Neural cell (in vitro differentiated cells): ENCODE data around the gene SIK3. TPM values are rescaled to one million over a fixed set of nuclear protein-coding genes. Genes with fewer than 3 reads are reported as not detected.

Experiments
- H2AFZ ChIP-seq: fragments of 200-600, 300-800 bp; sonication (generic), shearing (Covaris generic); 2 replicates; pipeline ENCODE4 v1.6.0; 2014; ENCODE audit warnings: low read depth, mild to moderate bottlenecking, antibody characterized with exemption, low read length, moderate library complexity
- H3F3A ChIP-seq: fragments of 200-600 bp; shearing (Covaris generic); 2 replicates; pipeline ENCODE4 v1.6.1; 2016; ENCODE audit warnings: mild to moderate bottlenecking, moderate library complexity, mixed read lengths, antibody characterized with exemption, low read length; ENCODE audit not compliant: insufficient read depth, poor library complexity, severe bottlenecking
- H3K27ac ChIP-seq: fragments of 200-600, 300-800 bp; sonication (generic), shearing (Covaris generic); 2 replicates; pipeline ENCODE4 v1.5.1; 2014; ENCODE audit warnings: mild to moderate bottlenecking, low read length, moderate library complexity
- H3K27me3 ChIP-seq: fragments of 300-800, 200-600 bp; sonication (generic), shearing (Covaris generic); 2 replicates; pipeline ENCODE4 v1.6.0; 2014; ENCODE audit warnings: mild to moderate bottlenecking, low read depth, low read length, moderate library complexity; ENCODE audit not compliant: insufficient read depth
- H3K36me3 ChIP-seq: fragments of 300-800, 200-600 bp; sonication (generic), shearing (Covaris generic); 2 replicates; pipeline ENCODE4 v1.5.1; 2014; ENCODE audit warnings: mild to moderate bottlenecking, antibody characterized with exemption, low read length, moderate library complexity; ENCODE audit not compliant: insufficient read depth
- H3K4me2 ChIP-seq: fragments of 300-800, 200-600 bp; sonication (generic), shearing (Covaris generic); 2 replicates; pipeline ENCODE4 v1.6.0; 2014; ENCODE audit warnings: mild to moderate bottlenecking, low read length
- H3K4me3 ChIP-seq: fragments of 300-800, 200-600 bp; sonication (generic), shearing (Covaris generic); 2 replicates; pipeline ENCODE4 v1.5.1; 2014; ENCODE audit warnings: mild to moderate bottlenecking, low read length, moderate library complexity
- H3K79me2 ChIP-seq: fragments of 200-600 bp; shearing (Covaris generic); replicated peaks from 2 replicates; pipeline ENCODE4 v1.6.0; 2014; ENCODE audit warnings: mild to moderate bottlenecking, low read length, moderate library complexity; ENCODE audit not compliant: insufficient read depth
- H3K9ac ChIP-seq: fragments of 300-800, 200-600 bp; sonication (generic), shearing (Covaris generic); 2 replicates; pipeline ENCODE4 v1.6.1; 2016; ENCODE audit warnings: mild to moderate bottlenecking, low read length, mixed read lengths
- H3K9me2 ChIP-seq: fragments of 200-600 bp; shearing (Covaris generic); 2 replicates; pipeline ENCODE4 v1.6.1; 2016; ENCODE audit warnings: mild to moderate bottlenecking, low read length, mixed read lengths; ENCODE audit not compliant: insufficient read depth
- H3K9me3 ChIP-seq: fragments of 200-600, 300-800 bp; sonication (generic), shearing (Covaris generic); 2 replicates; pipeline ENCODE4 v1.6.1; 2016; ENCODE audit warnings: mild to moderate bottlenecking, mixed run types, low read length, moderate library complexity, mixed read lengths
- H4K20me1 ChIP-seq: fragments of 200-600 bp; shearing (Covaris generic); 2 replicates; pipeline ENCODE4 v1.6.1; 2016; ENCODE audit warnings: mild to moderate bottlenecking, mixed run types; ENCODE audit not compliant: insufficient read depth
- CTCF ChIP-seq: fragments of 450-650 bp; IDR thresholded peaks from 2 replicates; pipeline ENCODE4 v1.5.1; 2014; ENCODE audit warnings: antibody characterized with exemption, mild to moderate bottlenecking, moderate library complexity; ENCODE audit not compliant: poor library complexity, severe bottlenecking
- EP300 ChIP-seq: fragments of 450-650 bp; conservative IDR thresholded peaks from 2 replicates; pipeline ENCODE4 v1.6.1; 2014; ENCODE audit warnings: antibody characterized with exemption, mild to moderate bottlenecking, moderate library complexity; ENCODE audit not compliant: poor library complexity, severe bottlenecking
- EZH2 ChIP-seq: fragments of 200-600, 300-800 bp; shearing (Covaris generic), sonication (generic); IDR thresholded peaks from 2 replicates; pipeline ENCODE4 v1.6.1; 2014; ENCODE audit warnings: antibody characterized with exemption, low read length, borderline replicate concordance, mild to moderate bottlenecking; ENCODE audit not compliant: insufficient read depth, poor library complexity, severe bottlenecking
- MXI1 ChIP-seq: fragments of 450-650 bp; conservative IDR thresholded peaks from 2 replicates; pipeline ENCODE4 v1.6.1; 2014; ENCODE audit warnings: antibody characterized with exemption, mild to moderate bottlenecking; ENCODE audit not compliant: poor library complexity, severe bottlenecking
- POLR2AphosphoS5 ChIP-seq: IDR thresholded peaks from 2 replicates; pipeline ENCODE4 v1.6.1; 2012
- RAD21 ChIP-seq: fragments of 450-650 bp; conservative IDR thresholded peaks from 2 replicates; pipeline ENCODE4 v1.6.1; 2014; ENCODE audit warnings: antibody characterized with exemption, mild to moderate bottlenecking, moderate library complexity
- REST ChIP-seq: IDR thresholded peaks from 2 replicates; pipeline ENCODE4 v1.6.1; 2012; ENCODE audit warnings: borderline replicate concordance
- SMC3 ChIP-seq: fragments of 450-650 bp; conservative IDR thresholded peaks from 2 replicates; pipeline ENCODE4 v1.6.1; 2014; ENCODE audit warnings: antibody characterized with exemption, mild to moderate bottlenecking, moderate library complexity; ENCODE audit not compliant: poor library complexity
- TAF1 ChIP-seq: IDR thresholded peaks from 2 replicates; pipeline ENCODE4 v1.6.1; 2012; ENCODE audit warnings: low read depth
- polyA plus RNA-seq: library from polyadenylated mRNA; depleted of rRNA; stranded (reverse); fragments of >200 nt; gene quantifications from 2 replicates; pipeline ENCODE4 v1.2.3, GENCODE V29; 2014

The SIK3 gene
- polyA plus RNA-seq, 1 donor from 2014 or later, result 11.2 TPM

- Histone ChIP-seq H3K36me3 (peaks cover 9% of the 10 kb centered on the region), H3K27ac (no peak overlapping the region), H2AFZ (no peak overlapping the region), H3K9me2 (no peaks in the 10 kb centered on the region), H3K9ac (no peak overlapping the region), H4K20me1 (no peaks in the 10 kb centered on the region), H3F3A (no peaks in the 10 kb centered on the region), H3K79me2 (no peaks in the 10 kb centered on the region), H3K4me2 (no peak overlapping the region), H3K4me3 (no peak overlapping the region), H3K9me3 (no peaks in the 10 kb centered on the region), H3K27me3 (no peaks in the 10 kb centered on the region)
- no peak for TF ChIP-seq RAD21
- no peak for TF ChIP-seq MXI1
- TF ChIP-seq SMC3, result no peak
- no peak for TF ChIP-seq EP300
- no peak for TF ChIP-seq EZH2
- no peak for TF ChIP-seq REST
- TF ChIP-seq CTCF, result no peak
- no peak for TF ChIP-seq TAF1
- TF ChIP-seq POLR2AphosphoS5, result no peak
Measured at GRCh38 chr11:116890607-116891006, 207.6 kb downstream of the SIK3 start.

- Histone ChIP-seq H3K79me2 (no peaks in the 10 kb centered on the region), H3K9me2 (no peaks in the 10 kb centered on the region), H4K20me1 (no peaks in the 10 kb centered on the region), H3K9ac (no peak overlapping the region), H3K27ac (no peak overlapping the region), H3K9me3 (no peaks in the 10 kb centered on the region), H3F3A (no peaks in the 10 kb centered on the region), H3K27me3 (no peaks in the 10 kb centered on the region), H2AFZ (no peak overlapping the region), H3K4me2 (no peak overlapping the region), H3K36me3 (peaks cover 9% of the 10 kb centered on the region), H3K4me3 (no peak overlapping the region)
- TF ChIP-seq CTCF, result no peak
- TF ChIP-seq TAF1, result no peak
- no peak for TF ChIP-seq POLR2AphosphoS5
- TF ChIP-seq REST, result no peak
- TF ChIP-seq EP300, result no peak
- TF ChIP-seq SMC3, result no peak
- TF ChIP-seq MXI1, result no peak
- no peak for TF ChIP-seq EZH2
- no peak for TF ChIP-seq RAD21
Measured at GRCh38 chr11:116890193-116890592, 208.0 kb downstream of the SIK3 start.
